HG03066 (cell line): ENCODE measurements around the gene FBXW8.

ENCODE experiments used
- ATAC-seq: cut with Tn5 transposase; IDR thresholded peaks from one replicate; pipeline ENCODE4 v1.9.1; 2021; ENCODE audit warnings: low read depth; ENCODE audit not compliant: unreplicated experiment

FBXW8 gene

DNA sequence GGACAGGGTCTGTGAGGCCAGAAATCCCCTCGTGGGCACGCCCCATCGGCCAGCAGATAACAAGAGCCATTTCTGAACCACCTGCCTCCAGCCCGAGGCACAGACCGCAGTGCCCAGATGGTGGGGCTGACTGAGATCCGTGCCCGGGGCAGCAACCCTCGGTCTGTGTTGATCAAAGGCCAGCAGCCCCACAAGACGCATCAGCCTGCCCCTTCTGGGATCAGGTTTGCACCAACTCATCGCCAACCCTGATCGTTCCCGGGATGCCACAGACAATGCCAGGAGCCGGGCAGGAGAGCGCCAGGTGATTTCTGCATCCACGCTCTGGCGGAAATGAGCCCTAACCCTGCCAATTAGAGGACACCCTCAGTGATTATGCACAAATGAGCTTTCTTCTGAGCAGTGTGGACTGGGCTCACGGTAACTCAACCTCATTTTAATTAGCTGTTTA is 124.0 kb downstream of the FBXW8 start:
- no peak for ATAC-seq

GRCh38 chr12:117035287-117035686 is 124.5 kb downstream of the FBXW8 start:
- ATAC-seq, result no peak

- no peak for ATAC-seq
Observed at GRCh38 chr12:117036046-117036445, 125.3 kb downstream of the FBXW8 start.

DNA sequence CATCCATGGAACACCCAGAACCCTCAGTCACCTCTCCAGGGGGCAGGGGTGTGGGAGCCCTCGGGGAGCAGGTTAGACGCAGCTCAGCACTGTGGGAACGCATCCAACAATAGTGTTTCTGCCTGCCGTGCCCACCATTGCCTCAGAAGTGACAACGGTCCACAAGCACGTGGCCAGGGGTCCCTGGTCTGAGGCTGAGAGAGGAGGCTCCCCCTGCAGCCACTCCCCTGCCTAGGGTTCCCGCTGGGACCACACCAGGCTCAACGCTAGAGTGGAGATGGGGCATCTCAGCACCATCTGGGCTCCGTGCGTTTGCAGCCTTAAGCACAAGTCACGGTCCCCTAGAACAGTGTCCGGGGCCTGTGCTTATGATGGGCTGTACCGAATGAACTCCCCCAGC is 125.8 kb downstream of the FBXW8 start:
- no peak for ATAC-seq

- no peak for ATAC-seq
Observed at GRCh38 chr12:117037289-117038022, 126.7 kb downstream of the FBXW8 start.

GRCh38 chr12:117038023-117038680 is 127.4 kb downstream of the FBXW8 start:
- ATAC-seq, result no peak

GRCh38 chr12:117038919-117039318 is 128.2 kb downstream of the FBXW8 start:
- no peak for ATAC-seq

DNA sequence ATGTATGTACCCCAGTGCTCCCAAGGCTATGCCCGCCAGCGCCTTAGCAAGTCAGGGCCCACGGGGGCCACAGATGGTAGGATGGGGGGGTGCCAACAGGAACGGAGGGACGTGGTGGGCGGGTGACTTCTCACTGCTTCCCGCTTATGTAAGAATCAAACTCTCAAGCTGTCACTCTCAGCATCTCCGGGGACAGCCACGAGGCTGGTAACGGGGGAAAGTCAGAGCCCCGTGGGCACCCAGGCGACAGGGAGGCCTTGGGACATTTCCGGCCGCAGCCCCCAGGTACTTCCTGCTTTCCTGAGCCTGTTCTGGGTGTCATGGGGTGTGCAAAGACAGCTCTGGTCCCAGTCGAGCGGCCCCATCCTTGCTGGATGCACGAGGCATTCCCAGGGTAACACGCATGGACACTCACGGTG is 129.2 kb downstream of the FBXW8 start:
- no peak for ATAC-seq

GRCh38 chr12:117040496-117040895 is 129.7 kb downstream of the FBXW8 start:
- no peak for ATAC-seq

- no peak for ATAC-seq
Observed at GRCh38 chr12:117041798-117042170, 131.0 kb downstream of the FBXW8 start.

- ATAC-seq, result no peak
Observed at GRCh38 chr12:117042171-117042842, 131.6 kb downstream of the FBXW8 start.

- ATAC-seq, result no peak
Observed at GRCh38 chr12:117042862-117043261, 132.1 kb downstream of the FBXW8 start.

DNA sequence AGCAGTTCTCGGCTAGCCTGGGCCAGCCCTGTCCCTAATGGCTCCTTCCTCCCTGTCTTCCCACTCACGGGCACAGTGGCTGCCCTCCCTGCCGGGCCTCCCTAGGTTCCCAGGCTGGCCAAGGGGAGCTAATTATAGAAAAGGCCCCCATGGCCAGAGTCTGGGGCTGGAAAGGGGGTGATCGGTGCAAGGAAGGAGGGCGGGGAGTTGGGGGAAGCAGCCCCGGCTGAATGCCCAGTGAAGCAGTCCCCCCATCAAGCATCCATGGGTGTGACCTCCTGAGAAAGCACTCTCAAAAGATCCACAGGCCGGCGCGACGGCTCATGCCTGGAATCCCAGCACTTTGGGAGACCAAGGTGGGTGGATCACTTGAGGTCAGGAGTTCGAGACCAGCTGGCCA is 133.6 kb downstream of the FBXW8 start:
- no peak for ATAC-seq

DNA sequence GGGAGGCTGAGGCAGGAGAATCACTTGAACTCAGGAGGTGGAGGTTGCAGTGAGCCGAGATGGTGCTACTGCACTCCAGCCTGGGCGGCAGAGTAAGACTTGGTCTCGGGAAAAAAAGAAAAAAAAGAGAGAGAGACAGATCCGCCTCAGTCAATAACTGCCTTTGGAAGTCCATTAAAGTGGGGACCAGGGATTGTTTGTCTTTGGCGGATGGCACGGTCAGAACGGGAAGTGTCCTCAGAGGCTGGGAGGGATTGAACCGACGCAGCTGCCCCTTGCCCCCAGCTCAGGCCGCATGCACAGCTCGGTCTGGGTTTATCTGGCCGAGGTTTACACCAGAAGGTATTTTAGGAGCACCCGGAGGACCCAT is 134.0 kb downstream of the FBXW8 start:
- no peak for ATAC-seq

GRCh38 chr12:117045160-117046010 is 134.6 kb downstream of the FBXW8 start:
- ATAC-seq, result no peak

DNA sequence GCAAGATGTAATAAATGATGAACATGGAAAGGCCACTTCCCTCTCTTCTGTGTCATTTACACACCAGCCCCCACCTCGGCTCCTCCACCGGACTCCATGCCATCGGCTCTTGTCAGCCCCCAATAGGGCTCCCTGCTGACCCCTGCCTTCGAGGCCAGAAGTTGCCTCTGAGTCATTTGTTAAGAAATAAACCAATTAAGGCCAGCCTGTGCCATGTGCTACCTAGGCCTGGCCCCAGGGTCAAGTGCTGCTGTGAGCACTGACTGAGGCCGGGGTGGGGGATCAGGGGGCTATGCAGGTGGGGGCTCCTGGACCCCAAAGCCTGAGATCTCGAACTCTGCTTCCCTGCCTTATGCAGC is 135.2 kb downstream of the FBXW8 start:
- no peak for ATAC-seq

DNA sequence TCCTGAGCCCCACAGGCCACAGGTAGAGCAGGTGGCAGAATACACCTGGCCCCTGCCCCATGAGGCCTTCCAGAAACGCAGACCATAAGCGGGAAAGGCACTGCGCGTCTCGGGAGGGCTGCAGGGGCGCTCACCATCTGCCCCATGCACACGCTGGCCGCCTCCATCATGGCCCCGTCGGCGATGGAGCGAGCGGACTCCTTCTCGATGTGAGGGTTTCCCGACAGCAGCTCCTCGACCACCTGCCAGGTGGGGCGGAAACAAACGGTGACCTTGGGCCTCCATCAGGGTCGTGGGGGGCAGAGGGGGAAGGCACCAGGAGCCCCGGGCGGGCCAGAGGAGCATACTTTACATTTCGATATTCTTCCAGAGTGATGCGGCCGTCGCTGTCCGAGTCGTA is 135.7 kb downstream of the FBXW8 start:
- ATAC-seq, result no peak

- ATAC-seq, result no peak
Observed at GRCh38 chr12:117046861-117047530, 136.2 kb downstream of the FBXW8 start.

GRCh38 chr12:117047810-117048584 is 137.2 kb downstream of the FBXW8 start:
- ATAC-seq, result no peak

DNA sequence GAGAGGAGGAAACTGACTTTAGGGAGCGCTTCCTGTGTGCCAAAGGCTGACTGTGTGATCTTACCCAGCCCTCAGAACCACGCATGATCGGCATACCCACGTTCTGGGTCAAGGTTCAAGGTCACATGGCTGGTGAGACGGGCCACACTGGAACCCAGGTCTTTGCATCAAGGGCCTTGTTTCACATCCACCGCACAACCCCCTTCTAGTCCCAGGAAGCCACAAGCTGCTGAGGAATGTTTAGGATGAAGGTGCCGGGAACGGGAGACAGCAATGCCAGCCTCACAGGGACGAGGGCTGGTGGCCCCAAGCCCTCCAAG is 137.8 kb downstream of the FBXW8 start:
- no peak for ATAC-seq
